HepG2 (cell line): ENCODE results near the gene OPA3. TPM values are rescaled to one million over a fixed set of nuclear protein-coding genes. Genes with fewer than 3 reads are reported as not detected.

ENCODE experiments used
- ATAC-seq: fragments of 200-7000 bp; cut with Tn5 transposase; 3 replicates; pipeline ENCODE4 v1.9.1; 2020; ENCODE audit warnings: mild to moderate bottlenecking, moderate library complexity
- BruUV-seq: library from RNA; stranded (reverse); fragments of 400-500 nt; replicated peaks from 2 replicates; lab custom pipeline; 2021; lab: Mats Ljungman, UMichigan
- CTCF ChIA-PET: fragments of 300-600 bp; formaldehyde crosslinking; extraction: SDS; loops from one replicate; lab custom pipeline; 2021; ENCODE audit warnings: low total read pairs, inconsistent platforms, low intra/inter-chr PET ratio; lab: Yijun Ruan, JAX
- POLR2A ChIA-PET: fragments of 350-600 bp; sonication (Branson Sonifier 250); formaldehyde crosslinking; loops from one replicate; lab custom pipeline; 2020; ENCODE audit warnings: antibody characterized with exemption, inconsistent platforms; lab: Yijun Ruan, JAX
- DNase-seq: peaks from one replicate; pipeline ENCODE4 v3.0.0-alpha.2; 2015; ENCODE audit warnings: low spot score
- FAIRE-seq: peaks from 3 replicates; lab custom pipeline; 2011; peaks lifted over from hg19 to GRCh38; lab: Jason Lieb, UNC
- H2AFZ ChIP-seq: one replicate; pipeline ENCODE4 v1.6.1; 2011; ENCODE audit warnings: low read length, inconsistent platforms
- H3K27ac ChIP-seq: fragments of 300-600 bp; 3 replicates; pipeline ENCODE4 v1.8.0; 2011; ENCODE audit warnings: mixed run types, mild to moderate bottlenecking, mixed read lengths, low read length, inconsistent platforms; ENCODE audit not compliant: insufficient read depth; ENCODE audit errors: extremely low read length
- H3K27me3 ChIP-seq, 2 experiments: fragments of 200-600 bp in 1 of 2; 2 replicates in 1 of 2; 3 replicates in 1 of 2; pipeline versions ENCODE4 v1.6.0 to v1.8.0; 2011; ENCODE audit warnings: low read length in 2 of 2, mild to moderate bottlenecking in 2 of 2, moderate library complexity in 2 of 2, inconsistent platforms in 1 of 2; ENCODE audit not compliant: insufficient read depth in 2 of 2, control insufficient read depth in 1 of 2
- H3K36me3 ChIP-seq, 2 experiments: fragments of 200-600 bp in 1 of 2; replicated peaks in 1 of 2; 2 replicates in 1 of 2; 3 replicates in 1 of 2; pipeline versions ENCODE4 v1.5.1 to v1.8.0; 2011; ENCODE audit warnings: low read length in 2 of 2, inconsistent platforms in 1 of 2; ENCODE audit not compliant: insufficient read depth in 2 of 2, control insufficient read depth in 1 of 2
- H3K4me1 ChIP-seq: 2 replicates; pipeline ENCODE4 v1.5.1; 2012; ENCODE audit warnings: low read length, inconsistent platforms; ENCODE audit not compliant: insufficient read depth
- H3K4me2 ChIP-seq: 2 replicates; pipeline ENCODE4 v1.6.0; 2011; ENCODE audit warnings: low read depth, low read length, inconsistent platforms
- H3K4me3 ChIP-seq, 3 experiments: fragments of 200-600 bp in 1 of 3; sonication (generic), shearing (Covaris generic) in 1 of 3; replicated peaks in 1 of 3; 2 replicates each; pipeline ENCODE4 v1.5.1; 2011 to 2016; ENCODE audit warnings: low read length in 3 of 3, inconsistent platforms in 2 of 3, low read depth in 2 of 3, mild to moderate bottlenecking in 2 of 3, control low read depth in 1 of 3, mixed read lengths in 1 of 3; ENCODE audit not compliant: insufficient read depth in 1 of 3
- H3K79me2 ChIP-seq: one replicate; pipeline ENCODE4 v1.6.1; 2011; ENCODE audit warnings: low read length, inconsistent platforms; ENCODE audit not compliant: insufficient read depth
- H3K9ac ChIP-seq: 2 replicates; pipeline ENCODE4 v1.6.0; 2011; ENCODE audit warnings: mild to moderate bottlenecking, low read depth, low read length, inconsistent platforms; ENCODE audit not compliant: insufficient read depth
- H3K9me3 ChIP-seq: 2 replicates; pipeline ENCODE4 v1.5.1; 2012; ENCODE audit warnings: mild to moderate bottlenecking, low read length
- H4K20me1 ChIP-seq: 2 replicates; pipeline ENCODE4 v1.6.0; 2011; ENCODE audit warnings: inconsistent platforms, mild to moderate bottlenecking, low read length, moderate library complexity; ENCODE audit not compliant: insufficient read depth
- ATM ChIP-seq: fragments of 450-650 bp; IDR thresholded peaks from 2 replicates; pipeline ENCODE4 v1.7.1; 2017; ENCODE audit warnings: mild to moderate bottlenecking, borderline replicate concordance
- FOSL2 ChIP-seq: sonication (generic); formaldehyde crosslinking; IDR thresholded peaks from 2 replicates; pipeline ENCODE4 v1.4.0; 2020; ENCODE audit warnings: missing genetic modification reagents
- GATAD2A ChIP-seq: IDR thresholded peaks from 2 replicates; pipeline ENCODE4 v1.6.1; 2016
- HOXA3 ChIP-seq: sonication (generic); formaldehyde crosslinking; IDR thresholded peaks from 2 replicates; pipeline ENCODE4 v1.5.0; 2020; ENCODE audit warnings: missing genetic modification reagents
- KDM2A ChIP-seq: sonication (generic); formaldehyde crosslinking; IDR thresholded peaks from 2 replicates; pipeline ENCODE4 v1.4.0; 2020; ENCODE audit warnings: low read depth, missing genetic modification reagents, borderline replicate concordance
- SSRP1 ChIP-seq: IDR thresholded peaks from 2 replicates; pipeline ENCODE4 v1.6.1; 2016; ENCODE audit warnings: control low read depth
- YEATS2 ChIP-seq: sonication (generic); formaldehyde crosslinking; IDR thresholded peaks from 2 replicates; pipeline ENCODE4 v1.4.0; 2020; ENCODE audit warnings: missing genetic modification reagents, borderline replicate concordance
- YY1 ChIP-seq: IDR thresholded peaks from 2 replicates; pipeline ENCODE4 v1.6.1; 2011; ENCODE audit warnings: low read length, low read depth, moderate library complexity, mild to moderate bottlenecking; ENCODE audit not compliant: insufficient read depth, insufficient replicate concordance
- ZNF407 ChIP-seq: sonication (generic); formaldehyde crosslinking; IDR thresholded peaks from one replicate; pipeline ENCODE4 v1.5.1; 2020; ENCODE audit warnings: mild to moderate bottlenecking, missing genetic modification reagents; ENCODE audit errors: not compliant biosample characterization
- ZNF430 ChIP-seq: sonication (generic); formaldehyde crosslinking; IDR thresholded peaks from 2 replicates; pipeline ENCODE4 v1.9.0; 2021; ENCODE audit warnings: mild to moderate bottlenecking, missing genetic modification reagents
- ZNF629 ChIP-seq: sonication (generic); formaldehyde crosslinking; conservative IDR thresholded peaks from 2 replicates; pipeline ENCODE4 v1.5.0; 2020; ENCODE audit warnings: missing genetic modification reagents
- ZNF670 ChIP-seq: sonication (generic); formaldehyde crosslinking; IDR thresholded peaks from 2 replicates; pipeline ENCODE4 v1.8.0; 2022; ENCODE audit warnings: mild to moderate bottlenecking, missing genetic modification reagents, borderline replicate concordance
- ZNF674 ChIP-seq: sonication (generic); formaldehyde crosslinking; IDR thresholded peaks from 2 replicates; pipeline ENCODE4 v1.5.0; 2020; ENCODE audit warnings: low read depth, mild to moderate bottlenecking, missing genetic modification reagents
- whole genome bisulfite sequencing: methylation state at CpG from one replicate; pipeline ENCODE4 v1.1.6; 2017; ENCODE audit warnings: low lambda C conversion rate; 5-methylcytosine and 5-hydroxymethylcytosine counted together
- in situ Hi-C: cut with HindIII; loops from 2 replicates; pipeline ENCODE4 v1.10.0; 2017; ENCODE audit warnings: low pct_unique_long_range_greater_than_20kb; ENCODE audit not compliant: extremely low pct_ligation_motif_present
- intact Hi-C: fragments of 100-400 bp; cut with micrococcal nuclease; formaldehyde crosslinking; loops from one replicate; pipeline ENCODE4 v1.10.0; 2022; ENCODE audit not compliant: unreplicated experiment
- polyA plus RNA-seq, 8 experiments: library from polyadenylated mRNA; depleted of rRNA in 3 of 8; stranded (reverse) in 7 of 8; unstranded in 1 of 8; fragments of >200 nt; fragmentation: Illumina TruSeq in 4 of 8; extraction: Trizol in 4 of 8; gene quantifications; 2 replicates each; pipeline versions ENCODE4 v1.2.1 to v1.2.3, GENCODE V29; 2011 to 2016; ENCODE audit warnings: low read depth in 4 of 8, missing spikeins in 1 of 8, mixed read lengths in 1 of 8; ENCODE audit not compliant: insufficient read depth in 1 of 8
- total RNA-seq, 5 experiments: library from RNA; depleted of rRNA; stranded (reverse); fragments of >200 nt; fragmentation: Illumina TruSeq; extraction: Trizol; gene quantifications; 2 replicates each; pipeline ENCODE4 v1.2.3, GENCODE V29; 2016; ENCODE audit warnings: low read depth in 1 of 5
- TF ChIP-seq, protein P1 (sequence below): sonication (generic); formaldehyde crosslinking; IDR thresholded peaks from 2 replicates; pipeline ENCODE4 v1.8.0; 2022; ENCODE audit warnings: mild to moderate bottlenecking, missing genetic modification reagents; ENCODE audit not compliant: insufficient replicate concordance

The OPA3 gene
- total and polyA plus RNA-seq, 2 of the 13 experiments (the other 11 are each of a cell fraction or from before 2014, with no cell fraction given) = 8.3 to 17.7 TPM

GRCh38 chr19:45505151-45505995 lies 79.2 kb downstream of the OPA3 start (continued):
- TF ChIP-seq, protein P1, sequence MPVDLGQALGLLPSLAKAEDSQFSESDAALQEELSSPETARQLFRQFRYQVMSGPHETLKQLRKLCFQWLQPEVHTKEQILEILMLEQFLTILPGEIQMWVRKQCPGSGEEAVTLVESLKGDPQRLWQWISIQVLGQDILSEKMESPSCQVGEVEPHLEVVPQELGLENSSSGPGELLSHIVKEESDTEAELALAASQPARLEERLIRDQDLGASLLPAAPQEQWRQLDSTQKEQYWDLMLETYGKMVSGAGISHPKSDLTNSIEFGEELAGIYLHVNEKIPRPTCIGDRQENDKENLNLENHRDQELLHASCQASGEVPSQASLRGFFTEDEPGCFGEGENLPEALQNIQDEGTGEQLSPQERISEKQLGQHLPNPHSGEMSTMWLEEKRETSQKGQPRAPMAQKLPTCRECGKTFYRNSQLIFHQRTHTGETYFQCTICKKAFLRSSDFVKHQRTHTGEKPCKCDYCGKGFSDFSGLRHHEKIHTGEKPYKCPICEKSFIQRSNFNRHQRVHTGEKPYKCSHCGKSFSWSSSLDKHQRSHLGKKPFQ = peak; percentile 38
- TF ChIP-seq YY1 = no peak
- TF ChIP-seq FOSL2 = peak; percentile 82
- 0 out of 2 replicates have a peak, but pooled peaks have one; percentile 18 for TF ChIP-seq YEATS2 (CRISPR knock-in tag)
- peak; percentile 16; the same call in 1 of the 2 replicates for TF ChIP-seq SSRP1 (CRISPR knock-in tag)
- peak; percentile 67 for TF ChIP-seq ZNF629
- no peak for TF ChIP-seq ATM
- 0 out of 2 replicates have a peak, but pooled peaks have one; percentile 7 for TF ChIP-seq GATAD2A (CRISPR knock-in tag)
- TF ChIP-seq KDM2A (CRISPR knock-in tag) = peak; percentile 16; the same call in 1 of the 2 replicates
- peak; percentile 46; the same call in 1 of the 2 replicates for TF ChIP-seq ZNF670 (CRISPR knock-in tag)
- 0 out of 2 replicates have a peak, but pooled peaks have one; percentile 4 for TF ChIP-seq ZNF430 (CRISPR knock-in tag)
- TF ChIP-seq HOXA3 (CRISPR knock-in tag) = no peak

- Histone ChIP-seq H3K4me2 (no peak overlapping the region), H3K9me3 (no peaks in the 10 kb centered on the region), H3K27ac (no peak overlapping the region), H3K4me3 (no peak overlapping the region), H3K4me1 (peaks cover 37% of the 10 kb centered on the region), H3K9ac (no peak overlapping the region), H4K20me1 (no peaks in the 10 kb centered on the region), H2AFZ (no peak overlapping the region), H3K79me2 (peaks cover 12% of the 10 kb centered on the region), H3K36me3 (no peaks in the 10 kb centered on the region), H3K27me3 (no peaks in the 10 kb centered on the region; a peak in 1 of 5 replicates)
- no TSS peak for BruUV-seq
- ChIA-PET CTCF (no interaction called here), POLR2A (no interaction called here)
- ATAC-seq (no peak), FAIRE-seq (no peak), DNase-seq (no peak)
- intact Hi-C loops = no loop called here
- in situ Hi-C loops = no loop called here
- 78% methylated on average over 9 of the region's 9 CpGs for WGBS
- no peak for TF ChIP-seq ZNF674 (CRISPR knock-in tag)
- TF ChIP-seq ZNF407 (CRISPR knock-in tag) = no peak
Observed at GRCh38 chr19:45503909-45504308, 80.7 kb downstream of the OPA3 start.
